ENCODE measurements around the gene HSPA12A. TPM values are rescaled to one million over a fixed set of nuclear protein-coding genes. Genes with fewer than 3 reads are reported as not detected.

The HSPA12A gene
- total RNA-seq, 1 experiment from 2014 or later = 5.5 TPM

DNA sequence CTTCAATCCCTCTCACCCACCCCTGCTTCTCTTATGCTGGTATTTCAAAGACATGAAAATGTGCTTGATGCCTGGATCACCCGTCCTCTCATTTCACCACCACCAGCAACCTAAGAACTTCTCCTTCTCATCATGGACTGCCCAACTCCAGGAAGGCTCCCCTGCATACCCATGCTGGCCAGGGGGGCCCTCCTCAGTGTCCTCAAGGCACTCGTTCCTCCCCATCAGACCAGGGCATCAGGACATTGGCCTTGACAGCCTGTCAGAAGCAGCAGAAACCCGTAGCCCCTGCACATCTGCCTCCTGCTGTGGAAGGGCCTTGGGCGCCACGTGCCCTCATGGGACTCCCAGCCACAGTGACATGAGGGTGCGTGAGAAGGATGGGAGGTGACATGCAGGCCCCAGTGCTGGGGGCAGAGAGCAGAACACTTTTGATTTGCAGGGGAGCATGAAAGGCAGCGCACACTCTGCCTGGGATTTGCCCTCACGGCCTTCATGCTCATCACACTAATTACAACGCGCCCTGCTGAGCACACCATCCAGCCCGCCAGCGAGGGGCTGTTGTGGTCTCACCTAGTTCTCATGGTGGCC, 1.9 kb upstream of the HSPA12A start:
- DNase-seq (ENCODE audit: low spot score) = no peak

DNA sequence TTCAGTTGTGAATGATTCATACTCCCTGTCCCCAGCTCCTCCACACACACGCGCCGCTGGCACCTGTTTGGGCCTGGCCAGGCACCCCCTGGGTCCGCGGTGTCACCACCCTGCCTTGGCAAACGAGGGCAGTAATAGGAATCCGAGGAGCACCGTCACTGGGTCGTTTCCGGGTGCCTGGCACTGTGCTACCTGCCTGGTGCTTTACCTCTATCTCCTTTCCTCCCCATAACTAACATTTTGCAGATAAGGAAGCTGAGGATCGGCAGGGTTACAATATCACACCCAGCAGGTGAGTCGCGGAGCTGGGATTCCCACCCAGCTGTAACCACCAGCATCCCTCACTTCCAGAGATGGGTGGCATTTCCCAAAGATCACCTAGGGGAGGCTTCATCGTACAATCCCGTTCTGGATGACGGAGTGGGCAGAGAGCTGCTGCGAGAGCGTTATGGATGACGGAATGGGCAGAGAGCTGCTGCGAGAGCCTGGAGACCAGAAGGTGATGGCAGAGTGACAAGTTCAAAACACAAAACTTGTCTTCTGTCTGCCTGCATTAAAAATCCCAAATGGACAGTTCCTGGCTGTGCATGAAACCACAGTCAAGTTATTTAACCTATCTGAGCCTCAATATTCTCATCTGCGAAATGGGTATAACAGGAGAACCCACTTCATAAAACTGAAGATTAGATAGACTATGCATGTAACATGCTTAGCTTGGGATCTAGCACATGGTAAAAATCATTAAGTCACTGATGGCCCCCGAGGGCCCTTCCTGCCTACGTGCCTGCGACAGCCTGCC, 1.1 kb upstream of the HSPA12A start:
- DNase-seq (ENCODE audit: low spot score) = no peak

DNA sequence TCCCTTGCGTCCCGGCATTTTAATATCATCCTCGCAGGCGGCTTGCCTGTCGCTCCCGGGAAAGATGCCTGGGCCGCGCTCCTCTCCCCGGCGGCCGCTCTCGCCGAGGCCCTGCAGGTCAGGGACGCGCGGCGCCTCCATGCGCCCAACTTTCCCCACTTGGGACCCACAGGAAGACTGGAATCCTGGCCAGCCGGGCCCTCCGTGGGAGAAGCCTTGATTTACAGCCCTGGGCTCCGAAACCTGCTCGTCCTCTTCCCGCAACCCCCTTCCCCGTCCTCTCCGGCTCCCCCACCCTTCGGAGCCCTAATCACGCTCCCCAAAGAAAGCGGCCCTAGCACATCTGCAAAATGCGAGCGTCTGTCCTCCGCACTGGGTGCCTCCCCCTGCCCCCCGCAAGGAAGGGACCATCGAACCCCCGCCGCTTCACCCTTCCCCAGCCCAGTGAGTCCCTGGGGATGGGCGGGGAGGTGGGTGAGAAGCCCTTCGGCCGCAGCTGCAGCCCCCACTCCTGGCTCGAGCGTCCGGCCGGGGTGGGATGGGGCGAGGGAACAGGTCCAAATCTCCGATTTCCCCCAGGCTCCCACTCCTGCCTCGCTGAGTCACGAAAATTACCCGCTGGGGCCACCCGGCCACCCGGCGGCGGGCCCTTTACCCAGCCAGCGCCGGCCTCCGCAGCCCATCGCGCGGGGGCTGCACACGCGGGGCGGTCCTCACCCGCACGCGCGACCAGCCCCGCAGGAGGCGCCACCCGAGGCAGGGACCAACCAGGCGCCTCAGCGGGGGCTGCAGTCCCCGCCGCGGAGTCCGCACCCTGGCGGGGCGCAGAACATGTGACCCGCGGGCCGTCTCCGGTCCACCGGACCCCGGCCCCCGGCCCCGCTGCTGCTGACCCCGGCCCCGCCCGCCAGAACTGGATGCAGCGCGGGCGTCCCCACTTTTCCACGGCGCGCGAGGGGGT, 695 bp downstream of the HSPA12A start:
- no peak for DNase-seq (ENCODE audit: low spot score)

GRCh38 chr10:116740971-116741370, 1.4 kb downstream of the HSPA12A start:
- no peak for DNase-seq (ENCODE audit: low spot score)

GRCh38 chr10:116738339-116738738, 4.0 kb downstream of the HSPA12A start:
- no peak for DNase-seq (ENCODE audit: low spot score)

DNA sequence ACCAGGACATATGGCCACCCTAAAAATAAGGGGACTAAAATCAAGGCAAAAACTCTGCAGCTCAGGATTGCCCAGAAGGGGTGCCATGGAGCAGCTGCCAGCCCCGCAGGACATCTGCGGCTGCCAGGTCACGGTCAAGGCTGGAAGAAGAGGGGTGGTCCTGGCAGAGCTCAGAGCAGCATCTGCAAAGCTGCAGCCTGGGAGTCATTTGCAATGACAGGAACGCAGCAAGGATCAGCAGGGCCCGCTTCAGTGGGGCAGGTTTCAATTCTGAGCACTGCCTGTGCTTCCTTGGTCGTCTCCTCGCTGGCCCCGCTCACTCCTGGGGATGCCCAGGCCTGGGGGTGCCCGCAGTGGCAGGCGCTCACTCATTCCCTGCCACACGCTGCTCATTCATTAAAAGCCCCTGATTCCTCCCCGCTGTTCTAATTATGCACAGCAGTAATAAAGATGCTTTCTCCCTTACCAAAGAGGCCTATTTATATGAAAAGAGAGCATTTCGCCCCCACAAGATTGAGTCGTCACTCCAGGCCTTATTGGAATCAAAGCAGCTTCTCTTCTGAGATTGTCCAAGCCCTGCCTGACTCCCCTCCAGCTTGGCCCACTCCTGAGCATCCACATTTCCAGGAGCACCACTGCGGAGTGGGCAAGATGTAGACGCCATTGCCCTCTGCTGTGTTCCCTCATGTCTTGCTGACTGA, 4.6 kb downstream of the HSPA12A start:
- no peak for DNase-seq (ENCODE audit: low spot score)

- DNase-seq (ENCODE audit: low spot score) = no peak
These were observed 8.8 kb downstream of the HSPA12A start for GRCh38 chr10:116733566-116733965.

DNA sequence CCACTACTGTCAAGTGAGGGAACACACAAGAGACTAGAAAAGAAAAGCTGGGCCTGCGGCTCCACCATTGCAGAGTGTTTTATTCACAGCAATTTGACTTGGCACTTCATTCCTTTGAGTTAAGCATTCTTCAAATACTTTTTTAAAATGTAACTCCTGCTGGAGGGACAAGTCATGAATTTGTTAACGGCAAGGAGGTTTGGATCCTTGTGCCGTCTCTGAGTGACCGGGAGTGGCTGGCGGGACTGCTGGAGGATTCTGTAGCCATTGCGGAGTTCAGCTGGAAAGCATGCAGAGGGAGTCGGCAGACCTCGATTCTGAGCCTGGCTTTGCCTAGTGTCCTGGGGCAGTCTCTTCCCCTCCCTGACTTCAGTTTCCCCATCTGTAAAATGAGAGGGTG, 9.8 kb downstream of the HSPA12A start:
- no peak for DNase-seq (ENCODE audit: low spot score)

DNA sequence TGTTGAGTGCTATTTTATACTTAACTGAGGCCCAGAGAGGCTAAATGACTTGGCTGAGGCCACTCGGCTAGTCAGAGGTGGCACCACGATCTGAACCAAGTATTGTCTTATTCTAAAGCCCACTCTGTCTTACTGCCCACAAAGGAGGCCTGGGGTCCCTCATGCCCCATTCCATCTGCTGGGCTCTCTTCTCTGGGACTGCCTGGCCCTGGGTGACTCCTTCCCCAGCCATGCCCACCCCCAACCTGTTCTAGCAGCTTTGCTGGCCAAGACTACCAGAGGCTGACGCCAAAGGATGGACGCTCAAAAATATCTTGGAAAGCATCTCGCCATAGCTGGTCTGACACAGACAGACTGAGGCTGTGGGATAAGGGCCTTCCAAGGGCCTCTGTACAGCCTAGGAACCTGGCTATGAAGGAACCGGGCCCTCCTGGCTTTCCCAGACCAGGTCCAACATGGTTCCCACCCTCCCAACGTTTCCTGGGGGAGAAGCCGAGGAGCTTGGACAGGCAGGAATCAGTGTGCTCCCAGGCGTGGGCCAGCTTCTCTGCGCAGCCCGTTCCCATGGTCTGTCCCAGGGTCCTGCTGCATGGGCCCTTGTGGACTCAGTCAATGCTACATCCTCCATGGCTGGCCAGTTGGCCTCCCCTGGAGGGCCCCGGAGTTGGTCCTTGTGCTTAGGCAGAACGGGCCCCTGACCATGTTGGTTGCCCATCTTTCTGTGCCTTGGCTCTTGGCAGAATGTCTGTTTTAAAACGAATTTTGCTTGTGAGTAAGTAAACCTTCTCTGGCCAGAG, 11.7 kb downstream of the HSPA12A start:
- DNase-seq (ENCODE audit: low spot score) = no peak

DNA sequence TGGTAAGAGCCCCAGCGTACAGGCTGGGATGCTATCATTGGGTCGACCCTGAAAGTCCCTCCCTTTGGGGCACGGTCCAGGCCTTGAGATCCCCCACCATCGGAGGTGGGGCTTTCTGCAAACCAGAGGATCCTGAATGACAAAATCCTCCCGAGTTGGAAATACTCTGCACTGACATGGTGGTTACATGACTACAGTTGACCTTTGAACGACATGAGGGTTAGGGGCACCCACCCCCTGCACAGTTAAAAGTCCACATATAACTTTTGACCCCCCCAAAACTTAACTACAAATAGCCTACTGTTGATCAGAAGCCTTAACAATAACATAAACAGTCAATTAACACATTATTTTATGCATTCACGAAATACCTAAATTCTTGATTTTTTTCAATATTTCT, 13.1 kb downstream of the HSPA12A start:
- DNase-seq (ENCODE audit: low spot score) = no peak

- DNase-seq (ENCODE audit: low spot score) = no peak
These were observed 13.8 kb downstream of the HSPA12A start for GRCh38 chr10:116728526-116729096.

- no peak for DNase-seq (ENCODE audit: low spot score)
These were observed 18.7 kb downstream of the HSPA12A start for GRCh38 chr10:116723428-116724281.

GRCh38 chr10:116722736-116723427, 19.5 kb downstream of the HSPA12A start:
- DNase-seq (ENCODE audit: low spot score) = no peak

- no peak for DNase-seq (ENCODE audit: low spot score)
These were observed 20.6 kb downstream of the HSPA12A start for GRCh38 chr10:116721547-116722392.

DNA sequence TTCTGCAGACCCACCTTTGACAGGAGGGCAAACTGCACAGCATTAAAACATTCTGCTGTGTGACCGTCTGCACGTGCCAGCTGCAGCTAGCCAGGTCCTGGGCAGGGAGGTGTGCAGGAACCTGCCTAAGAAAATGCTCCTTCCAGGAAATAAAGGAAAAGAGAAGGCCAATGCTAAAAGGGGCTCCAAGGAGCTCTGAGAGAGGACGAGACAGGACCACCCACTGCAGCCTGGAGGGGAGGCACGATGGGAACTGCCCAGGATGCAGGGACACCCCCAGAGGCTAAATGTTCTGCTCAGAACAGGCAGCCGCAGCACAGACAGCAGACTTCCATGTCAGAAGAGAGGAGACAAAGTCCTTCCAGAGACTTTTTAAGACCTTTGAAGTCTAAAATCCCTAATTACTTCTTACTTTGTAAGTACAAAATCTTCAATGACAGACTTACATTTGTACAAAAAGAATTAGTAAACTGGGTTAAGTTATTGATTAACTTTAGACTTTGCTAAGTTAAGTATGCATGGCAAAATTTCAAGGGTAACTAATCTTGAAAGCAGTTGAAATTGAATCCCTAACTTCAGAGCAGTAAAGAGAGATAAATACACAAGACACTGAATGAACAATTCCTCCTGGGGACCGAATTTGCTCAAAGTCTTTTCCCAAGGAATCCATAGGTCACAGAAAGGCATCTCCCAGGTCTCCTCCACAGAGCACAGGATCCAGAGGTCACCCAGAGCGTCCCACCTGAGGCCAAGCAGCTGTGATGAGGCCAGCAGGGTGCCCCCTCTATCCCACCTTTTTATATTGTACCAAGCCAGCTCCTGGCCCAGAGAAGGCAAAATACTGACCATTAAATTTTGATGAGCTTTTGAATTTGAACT, 21.5 kb downstream of the HSPA12A start:
- no peak for DNase-seq (ENCODE audit: low spot score)

DNA sequence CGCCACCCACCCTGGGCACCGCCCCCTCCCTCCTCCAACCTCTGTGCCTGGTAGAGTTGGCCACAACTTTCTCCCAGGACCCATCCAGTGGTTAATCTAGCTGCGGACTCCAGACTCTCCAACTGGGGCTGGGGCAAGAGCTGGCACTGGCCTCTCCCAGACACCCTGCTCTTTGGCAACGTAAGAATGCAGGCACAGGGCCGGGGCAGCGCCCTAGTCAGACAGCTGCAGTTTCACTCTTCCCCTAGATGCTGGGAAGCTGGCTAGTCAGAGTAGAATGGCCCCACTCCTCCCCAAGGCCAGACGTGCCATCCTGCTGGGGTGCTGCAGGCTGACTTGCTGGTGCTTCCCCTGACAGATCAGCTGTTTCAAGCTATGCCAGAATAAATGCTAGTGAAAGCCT, 22.1 kb downstream of the HSPA12A start:
- no peak for DNase-seq (ENCODE audit: low spot score)

- DNase-seq (ENCODE audit: low spot score) = no peak
These were observed 22.6 kb downstream of the HSPA12A start for GRCh38 chr10:116719804-116720203.
